GM12878 (cell line): ENCODE results near the gene C1QTNF12. TPM values are rescaled to one million over a fixed set of nuclear protein-coding genes. Genes with fewer than 3 reads are reported as not detected.

Source experiments
- ATAC-seq: fragments of 200-7000 bp; cut with Tn5 transposase; 3 replicates; pipeline ENCODE4 v1.9.1; 2020; ENCODE audit warnings: mild to moderate bottlenecking, moderate library complexity
- BruUV-seq: library from RNA; stranded (reverse); fragments of 400-500 nt; replicated peaks from 2 replicates; lab custom pipeline; 2021; lab: Mats Ljungman, UMichigan
- CTCF ChIA-PET: fragments of 300-600 bp; sonication (Branson Sonifier 250); formaldehyde crosslinking; extraction: SDS; loops from one replicate; lab custom pipeline; 2021; ENCODE audit warnings: inconsistent platforms; lab: Yijun Ruan, JAX
- POLR2A ChIA-PET: fragments of 350-600 bp; formaldehyde crosslinking; extraction: SDS; loops from one replicate; lab custom pipeline; 2021; ENCODE audit warnings: inconsistent platforms; lab: Charles Lee
- RAD21 ChIA-PET: fragments of 300-600 bp; sonication (Branson Sonifier 250); formaldehyde crosslinking; loops from one replicate; lab custom pipeline; 2023; ENCODE audit warnings: antibody characterized with exemption; ENCODE audit not compliant: unreplicated experiment; lab: Charles Lee
- SMC1A ChIA-PET: fragments of 300-600 bp; sonication (Branson Sonifier 250); formaldehyde crosslinking; loops from one replicate; lab custom pipeline; 2023; ENCODE audit not compliant: unreplicated experiment, uncharacterized antibody; lab: Charles Lee
- DNase-seq: peaks from one replicate; pipeline ENCODE4 v3.0.0-alpha.2; 2011; ENCODE audit warnings: low read depth, low spot score
- FAIRE-seq: peaks from 3 replicates; lab custom pipeline; 2011; peaks lifted over from hg19 to GRCh38; lab: Jason Lieb, UNC
- H2AFZ ChIP-seq: 2 replicates; pipeline ENCODE4 v1.6.0; 2011; ENCODE audit warnings: low read depth, low read length, control low read depth; ENCODE audit not compliant: control insufficient read depth
- H3K27ac ChIP-seq: 2 replicates; pipeline ENCODE4 v1.5.1; 2011; ENCODE audit warnings: control low read depth; ENCODE audit not compliant: control insufficient read depth, insufficient read depth
- H3K27me3 ChIP-seq, 2 experiments: replicated peaks in 1 of 2; 2 replicates each; pipeline versions ENCODE4 v1.6.0 to v1.6.1; 2011; ENCODE audit warnings: low read length in 1 of 2; ENCODE audit not compliant: control insufficient read depth in 2 of 2, insufficient read depth in 2 of 2
- H3K36me3 ChIP-seq, 2 experiments: 2 replicates each; pipeline ENCODE4 v1.5.1; 2011; ENCODE audit warnings: low read length in 1 of 2; ENCODE audit not compliant: control insufficient read depth in 2 of 2, insufficient read depth in 2 of 2
- H3K4me1 ChIP-seq: 2 replicates; pipeline ENCODE4 v1.6.1; 2011; ENCODE audit warnings: mild to moderate bottlenecking, low read length, moderate library complexity, mixed read lengths; ENCODE audit not compliant: control insufficient read depth, insufficient read depth
- H3K4me2 ChIP-seq: 2 replicates; pipeline ENCODE4 v1.6.0; 2011; ENCODE audit warnings: control low read depth; ENCODE audit not compliant: control insufficient read depth, insufficient read depth
- H3K4me3 ChIP-seq: fragments of 200-600 bp; sonication (generic); 2 replicates; pipeline ENCODE4 v1.5.1; 2016
- H3K79me2 ChIP-seq: 2 replicates; pipeline ENCODE4 v1.6.0; 2011; ENCODE audit warnings: low read length; ENCODE audit not compliant: control insufficient read depth, insufficient read depth
- H3K9ac ChIP-seq: 2 replicates; pipeline ENCODE4 v1.8.0; 2011; ENCODE audit warnings: low read length, control low read depth, mixed read lengths; ENCODE audit not compliant: control insufficient read depth, insufficient read depth
- H3K9me3 ChIP-seq: replicated peaks from 3 replicates; pipeline ENCODE4 v1.5.1; 2011; ENCODE audit warnings: mild to moderate bottlenecking, low read length; ENCODE audit not compliant: control insufficient read depth, insufficient read depth
- H4K20me1 ChIP-seq: 2 replicates; pipeline ENCODE4 v1.6.0; 2011; ENCODE audit not compliant: control insufficient read depth, insufficient read depth
- BCLAF1 ChIP-seq: fragments of 450-650 bp; IDR thresholded peaks from 2 replicates; pipeline ENCODE4 v1.6.1; 2017; ENCODE audit warnings: antibody characterized with exemption, mild to moderate bottlenecking, moderate library complexity
- EGR1 ChIP-seq, 2 experiments: IDR thresholded peaks; 1 replicate in 1 of 2; 2 replicates in 1 of 2; pipeline ENCODE4 v1.6.1; 2011 to 2012; ENCODE audit warnings: low read depth in 2 of 2, low read length in 2 of 2, borderline replicate concordance in 1 of 2, mild to moderate bottlenecking in 1 of 2, moderate library complexity in 1 of 2
- GABPA ChIP-seq: IDR thresholded peaks from 2 replicates; pipeline ENCODE4 v1.6.1; 2014; ENCODE audit warnings: antibody characterized with exemption, low read depth, mild to moderate bottlenecking, inconsistent platforms
- MEF2A ChIP-seq: IDR thresholded peaks from 2 replicates; pipeline ENCODE4 v1.6.1; 2011; ENCODE audit warnings: low read depth, mild to moderate bottlenecking, low read length, moderate library complexity; ENCODE audit not compliant: insufficient read depth
- MTA2 ChIP-seq: fragments of 450-650 bp; IDR thresholded peaks from 2 replicates; pipeline ENCODE4 v1.6.1; 2016; ENCODE audit warnings: low read depth, mild to moderate bottlenecking, moderate library complexity
- MTA3 ChIP-seq: IDR thresholded peaks from 2 replicates; pipeline ENCODE4 v1.6.1; 2012; ENCODE audit warnings: low read length, inconsistent platforms, borderline replicate concordance
- POLR2A ChIP-seq: IDR thresholded peaks from 2 replicates; pipeline ENCODE4 v1.6.1; 2011; ENCODE audit warnings: low read depth, mild to moderate bottlenecking, low read length
- RCOR1 ChIP-seq: conservative IDR thresholded peaks from 2 replicates; pipeline ENCODE4 v1.6.1; 2012; ENCODE audit warnings: low read depth, low read length, improper control_type of control experiment
- SMAD1 ChIP-seq: fragments of 450-650 bp; IDR thresholded peaks from 2 replicates; pipeline ENCODE4 v1.6.1; 2018; ENCODE audit warnings: mild to moderate bottlenecking, low read depth; ENCODE audit not compliant: partially characterized antibody
- ZBTB33 ChIP-seq: fragments of 450-650 bp; IDR thresholded peaks from 2 replicates; pipeline ENCODE4 v1.6.1; 2017; ENCODE audit warnings: mild to moderate bottlenecking
- ZBTB40 ChIP-seq: fragments of 450-650 bp; IDR thresholded peaks from 2 replicates; pipeline ENCODE4 v1.6.1; 2016; ENCODE audit warnings: mild to moderate bottlenecking, moderate library complexity, borderline replicate concordance
- WGBS: methylation state at CpG from one replicate; pipeline ENCODE4 v1.1.6; 2016; ENCODE audit warnings: low lambda C conversion rate; ENCODE audit not compliant: insufficient replicate concordance, insufficient coverage; ENCODE audit errors: missing lambda C conversion rate; 5-methylcytosine and 5-hydroxymethylcytosine counted together
- in situ Hi-C: fragments of 300-500 bp; cut with MboI; formaldehyde crosslinking; loops from 9 replicates; pipeline ENCODE4 v1.14.3; 2018; ENCODE audit warnings: mixed read lengths
- intact Hi-C: fragments of 100-400 bp; cut with micrococcal nuclease; formaldehyde crosslinking; loops from one replicate; pipeline ENCODE4 v1.14.2; 2022; ENCODE audit not compliant: unreplicated experiment
- polyA plus RNA-seq, 11 experiments: library from polyadenylated mRNA; depleted of rRNA in 4 of 11; unstranded in 6 of 11; stranded (reverse) in 5 of 11; fragments of >200 nt; fragmentation: Nextera tagmentation in 4 of 11; fragmentation: Illumina TruSeq in 1 of 11; extraction: Ambion mirVana in 4 of 11; extraction: Trizol in 1 of 11; gene quantifications; 1 replicate in 1 of 11; 2 replicates in 10 of 11; pipeline versions ENCODE4 v1.2.1 to v1.2.3, GENCODE V29; 2011 to 2016; ENCODE audit warnings: inconsistent platforms in 2 of 11, missing spikeins in 2 of 11, low read depth in 1 of 11
- total RNA-seq, 4 experiments: library from RNA; depleted of rRNA in 3 of 4; stranded (reverse); fragments of >200 nt in 3 of 4; fragmentation: Illumina TruSeq in 1 of 4; extraction: Trizol in 1 of 4; gene quantifications; 2 replicates each; pipeline versions ENCODE4 v1.2.1 to v1.2.3, GENCODE V29; 2013 to 2021
- TF ChIP-seq, protein P1 (sequence below): fragments of 450-650 bp; formaldehyde crosslinking; IDR thresholded peaks from 2 replicates; pipeline ENCODE4 v1.4.0; 2020; ENCODE audit warnings: mild to moderate bottlenecking, moderate library complexity

Gene C1QTNF12
- total and polyA plus RNA-seq, 10 of the 15 experiments (the other 5 are each of a cell fraction or from before 2014, with no cell fraction given), result 0.17 to 1.0 (median 0.31) TPM; not detected in 5

GRCh38 chr1:1223321-1223720, 23.2 kb downstream of the C1QTNF12 start:
- no peak overlapping the region for H3K4me2 ChIP-seq
- no peaks in the 10 kb centered on the region for H3K27me3 ChIP-seq
- no TSS peak for BruUV-seq
- ATAC-seq (no peak), FAIRE-seq (no peak), DNase-seq (no peak)
- POLR2A ChIA-PET, result no interaction called here
- in situ Hi-C loops (no loop called here), intact Hi-C loops (no loop called here)
- H3K9ac ChIP-seq, result no peak overlapping the region
- 98% methylated on average over 15 of the region's 15 CpGs for WGBS
- SMC1A ChIA-PET, result no interaction called here
- RAD21 ChIA-PET, result no interaction called here
- peaks cover 8% of the 10 kb centered on the region for H3K79me2 ChIP-seq
- no peak overlapping the region for H3K4me3 ChIP-seq
- no peaks in the 10 kb centered on the region for H4K20me1 ChIP-seq
- H3K4me1 ChIP-seq, result no peaks in the 10 kb centered on the region
- H3K27ac ChIP-seq, result no peak overlapping the region
- CTCF ChIA-PET, result no interaction called here
- peaks cover 6 to 49% of the 10 kb centered on the region in 2 experiments; a peak in 3 of 4 replicates for H3K36me3 ChIP-seq
- no peak overlapping the region for H2AFZ ChIP-seq
- H3K9me3 ChIP-seq, result no peaks in the 10 kb centered on the region; the same call in 2 of the 3 replicates
- no peak for TF ChIP-seq GABPA
- no peak for TF ChIP-seq MEF2A
- TF ChIP-seq SMAD1, result no peak
- TF ChIP-seq, protein P1, sequence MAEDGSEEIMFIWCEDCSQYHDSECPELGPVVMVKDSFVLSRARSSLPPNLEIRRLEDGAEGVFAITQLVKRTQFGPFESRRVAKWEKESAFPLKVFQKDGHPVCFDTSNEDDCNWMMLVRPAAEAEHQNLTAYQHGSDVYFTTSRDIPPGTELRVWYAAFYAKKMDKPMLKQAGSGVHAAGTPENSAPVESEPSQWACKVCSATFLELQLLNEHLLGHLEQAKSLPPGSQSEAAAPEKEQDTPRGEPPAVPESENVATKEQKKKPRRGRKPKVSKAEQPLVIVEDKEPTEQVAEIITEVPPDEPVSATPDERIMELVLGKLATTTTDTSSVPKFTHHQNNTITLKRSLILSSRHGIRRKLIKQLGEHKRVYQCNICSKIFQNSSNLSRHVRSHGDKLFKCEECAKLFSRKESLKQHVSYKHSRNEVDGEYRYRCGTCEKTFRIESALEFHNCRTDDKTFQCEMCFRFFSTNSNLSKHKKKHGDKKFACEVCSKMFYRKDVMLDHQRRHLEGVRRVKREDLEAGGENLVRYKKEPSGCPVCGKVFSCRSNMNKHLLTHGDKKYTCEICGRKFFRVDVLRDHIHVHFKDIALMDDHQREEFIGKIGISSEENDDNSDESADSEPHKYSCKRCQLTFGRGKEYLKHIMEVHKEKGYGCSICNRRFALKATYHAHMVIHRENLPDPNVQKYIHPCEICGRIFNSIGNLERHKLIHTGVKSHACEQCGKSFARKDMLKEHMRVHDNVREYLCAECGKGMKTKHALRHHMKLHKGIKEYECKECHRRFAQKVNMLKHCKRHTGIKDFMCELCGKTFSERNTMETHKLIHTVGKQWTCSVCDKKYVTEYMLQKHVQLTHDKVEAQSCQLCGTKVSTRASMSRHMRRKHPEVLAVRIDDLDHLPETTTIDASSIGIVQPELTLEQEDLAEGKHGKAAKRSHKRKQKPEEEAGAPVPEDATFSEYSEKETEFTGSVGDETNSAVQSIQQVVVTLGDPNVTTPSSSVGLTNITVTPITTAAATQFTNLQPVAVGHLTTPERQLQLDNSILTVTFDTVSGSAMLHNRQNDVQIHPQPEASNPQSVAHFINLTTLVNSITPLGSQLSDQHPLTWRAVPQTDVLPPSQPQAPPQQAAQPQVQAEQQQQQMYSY (CRISPR knock-in tag), result no peak
- no peak for TF ChIP-seq BCLAF1
- TF ChIP-seq MTA3, result no peak
- TF ChIP-seq POLR2A, result no peak
- no peak for TF ChIP-seq ZBTB40
- TF ChIP-seq RCOR1, result no peak
- no peak for TF ChIP-seq ZBTB33
- no peak for TF ChIP-seq MTA2
- no peak for TF ChIP-seq EGR1 (IDR thresholded peaks at IDR 0.05; ENCODE audit: borderline replicate concordance in 1 of 2, low read depth in 2 of 2, low read length in 2 of 2)
